Neural cell (in vitro differentiated cells): ENCODE results near the gene GLTPD2. TPM values are rescaled to one million over a fixed set of nuclear protein-coding genes. Genes with fewer than 3 reads are reported as not detected.
A peak's percentile ranks its signal among the peaks of the same experiment; 100 is the strongest.

Experiments used
- H2AFZ ChIP-seq: fragments of 200-600, 300-800 bp; sonication (generic), shearing (Covaris generic); 2 replicates; pipeline ENCODE4 v1.6.0; 2014; ENCODE audit warnings: low read depth, mild to moderate bottlenecking, antibody characterized with exemption, low read length, moderate library complexity
- H3F3A ChIP-seq: fragments of 200-600 bp; shearing (Covaris generic); 2 replicates; pipeline ENCODE4 v1.6.1; 2016; ENCODE audit warnings: mild to moderate bottlenecking, moderate library complexity, mixed read lengths, antibody characterized with exemption, low read length; ENCODE audit not compliant: insufficient read depth, poor library complexity, severe bottlenecking
- H3K27ac ChIP-seq: fragments of 200-600, 300-800 bp; sonication (generic), shearing (Covaris generic); 2 replicates; pipeline ENCODE4 v1.5.1; 2014; ENCODE audit warnings: mild to moderate bottlenecking, low read length, moderate library complexity
- H3K27me3 ChIP-seq: fragments of 300-800, 200-600 bp; sonication (generic), shearing (Covaris generic); 2 replicates; pipeline ENCODE4 v1.6.0; 2014; ENCODE audit warnings: mild to moderate bottlenecking, low read depth, low read length, moderate library complexity; ENCODE audit not compliant: insufficient read depth
- H3K36me3 ChIP-seq: fragments of 300-800, 200-600 bp; sonication (generic), shearing (Covaris generic); 2 replicates; pipeline ENCODE4 v1.5.1; 2014; ENCODE audit warnings: mild to moderate bottlenecking, antibody characterized with exemption, low read length, moderate library complexity; ENCODE audit not compliant: insufficient read depth
- H3K4me2 ChIP-seq: fragments of 300-800, 200-600 bp; sonication (generic), shearing (Covaris generic); 2 replicates; pipeline ENCODE4 v1.6.0; 2014; ENCODE audit warnings: mild to moderate bottlenecking, low read length
- H3K4me3 ChIP-seq: fragments of 300-800, 200-600 bp; sonication (generic), shearing (Covaris generic); 2 replicates; pipeline ENCODE4 v1.5.1; 2014; ENCODE audit warnings: mild to moderate bottlenecking, low read length, moderate library complexity
- H3K79me2 ChIP-seq: fragments of 200-600 bp; shearing (Covaris generic); replicated peaks from 2 replicates; pipeline ENCODE4 v1.6.0; 2014; ENCODE audit warnings: mild to moderate bottlenecking, low read length, moderate library complexity; ENCODE audit not compliant: insufficient read depth
- H3K9ac ChIP-seq: fragments of 300-800, 200-600 bp; sonication (generic), shearing (Covaris generic); 2 replicates; pipeline ENCODE4 v1.6.1; 2016; ENCODE audit warnings: mild to moderate bottlenecking, low read length, mixed read lengths
- H3K9me2 ChIP-seq: fragments of 200-600 bp; shearing (Covaris generic); 2 replicates; pipeline ENCODE4 v1.6.1; 2016; ENCODE audit warnings: mild to moderate bottlenecking, low read length, mixed read lengths; ENCODE audit not compliant: insufficient read depth
- H3K9me3 ChIP-seq: fragments of 200-600, 300-800 bp; sonication (generic), shearing (Covaris generic); 2 replicates; pipeline ENCODE4 v1.6.1; 2016; ENCODE audit warnings: mild to moderate bottlenecking, mixed run types, low read length, moderate library complexity, mixed read lengths
- H4K20me1 ChIP-seq: fragments of 200-600 bp; shearing (Covaris generic); 2 replicates; pipeline ENCODE4 v1.6.1; 2016; ENCODE audit warnings: mild to moderate bottlenecking, mixed run types; ENCODE audit not compliant: insufficient read depth
- EP300 ChIP-seq: fragments of 450-650 bp; conservative IDR thresholded peaks from 2 replicates; pipeline ENCODE4 v1.6.1; 2014; ENCODE audit warnings: antibody characterized with exemption, mild to moderate bottlenecking, moderate library complexity; ENCODE audit not compliant: poor library complexity, severe bottlenecking
- EZH2 ChIP-seq: fragments of 200-600, 300-800 bp; shearing (Covaris generic), sonication (generic); IDR thresholded peaks from 2 replicates; pipeline ENCODE4 v1.6.1; 2014; ENCODE audit warnings: antibody characterized with exemption, low read length, borderline replicate concordance, mild to moderate bottlenecking; ENCODE audit not compliant: insufficient read depth, poor library complexity, severe bottlenecking
- MXI1 ChIP-seq: fragments of 450-650 bp; conservative IDR thresholded peaks from 2 replicates; pipeline ENCODE4 v1.6.1; 2014; ENCODE audit warnings: antibody characterized with exemption, mild to moderate bottlenecking; ENCODE audit not compliant: poor library complexity, severe bottlenecking
- POLR2AphosphoS5 ChIP-seq: IDR thresholded peaks from 2 replicates; pipeline ENCODE4 v1.6.1; 2012
- RAD21 ChIP-seq: fragments of 450-650 bp; conservative IDR thresholded peaks from 2 replicates; pipeline ENCODE4 v1.6.1; 2014; ENCODE audit warnings: antibody characterized with exemption, mild to moderate bottlenecking, moderate library complexity
- REST ChIP-seq: IDR thresholded peaks from 2 replicates; pipeline ENCODE4 v1.6.1; 2012; ENCODE audit warnings: borderline replicate concordance
- SMC3 ChIP-seq: fragments of 450-650 bp; conservative IDR thresholded peaks from 2 replicates; pipeline ENCODE4 v1.6.1; 2014; ENCODE audit warnings: antibody characterized with exemption, mild to moderate bottlenecking, moderate library complexity; ENCODE audit not compliant: poor library complexity
- TAF1 ChIP-seq: IDR thresholded peaks from 2 replicates; pipeline ENCODE4 v1.6.1; 2012; ENCODE audit warnings: low read depth
- polyA plus RNA-seq: library from polyadenylated mRNA; depleted of rRNA; stranded (reverse); fragments of >200 nt; gene quantifications from 2 replicates; pipeline ENCODE4 v1.2.3, GENCODE V29; 2014
- TF ChIP-seq, protein P1 (sequence below): fragments of 450-650 bp; IDR thresholded peaks from 2 replicates; pipeline ENCODE4 v1.5.1; 2014; ENCODE audit warnings: antibody characterized with exemption, mild to moderate bottlenecking, moderate library complexity; ENCODE audit not compliant: poor library complexity, severe bottlenecking

Gene GLTPD2
- polyA plus RNA-seq, 1 donor from 2014 or later, result not detected

- H3K9ac ChIP-seq, result peak within 1 kb of the TSS; percentile 95
- H3K4me2 ChIP-seq, result peak within 1 kb of the TSS; percentile 97
- H3K4me3 ChIP-seq, result peak within 1 kb of the TSS; percentile 100
- no peaks in the 10 kb centered on the region for H4K20me1 ChIP-seq
- TF ChIP-seq MXI1 (peak; percentile 58), TAF1 (peak; percentile 78), EP300 (no peak), SMC3 (peak; percentile 33), EZH2 (no peak), REST (peak; percentile 10), RAD21 (no peak), POLR2AphosphoS5 (peak; percentile 94)
- TF ChIP-seq, protein P1, sequence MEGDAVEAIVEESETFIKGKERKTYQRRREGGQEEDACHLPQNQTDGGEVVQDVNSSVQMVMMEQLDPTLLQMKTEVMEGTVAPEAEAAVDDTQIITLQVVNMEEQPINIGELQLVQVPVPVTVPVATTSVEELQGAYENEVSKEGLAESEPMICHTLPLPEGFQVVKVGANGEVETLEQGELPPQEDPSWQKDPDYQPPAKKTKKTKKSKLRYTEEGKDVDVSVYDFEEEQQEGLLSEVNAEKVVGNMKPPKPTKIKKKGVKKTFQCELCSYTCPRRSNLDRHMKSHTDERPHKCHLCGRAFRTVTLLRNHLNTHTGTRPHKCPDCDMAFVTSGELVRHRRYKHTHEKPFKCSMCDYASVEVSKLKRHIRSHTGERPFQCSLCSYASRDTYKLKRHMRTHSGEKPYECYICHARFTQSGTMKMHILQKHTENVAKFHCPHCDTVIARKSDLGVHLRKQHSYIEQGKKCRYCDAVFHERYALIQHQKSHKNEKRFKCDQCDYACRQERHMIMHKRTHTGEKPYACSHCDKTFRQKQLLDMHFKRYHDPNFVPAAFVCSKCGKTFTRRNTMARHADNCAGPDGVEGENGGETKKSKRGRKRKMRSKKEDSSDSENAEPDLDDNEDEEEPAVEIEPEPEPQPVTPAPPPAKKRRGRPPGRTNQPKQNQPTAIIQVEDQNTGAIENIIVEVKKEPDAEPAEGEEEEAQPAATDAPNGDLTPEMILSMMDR, result no peak
- no peaks in the 10 kb centered on the region for H3K27me3 ChIP-seq
- H3K9me3 ChIP-seq, result no peaks in the 10 kb centered on the region
- no peaks in the 10 kb centered on the region for H3K36me3 ChIP-seq
- H3K9me2 ChIP-seq, result no peaks in the 10 kb centered on the region
- peak within 1 kb of the TSS; percentile 91 for H3K27ac ChIP-seq
- H2AFZ ChIP-seq, result peak within 1 kb of the TSS; percentile 70
- peaks cover 48% of the 10 kb centered on the region for H3K79me2 ChIP-seq
- no peaks in the 10 kb centered on the region for H3F3A ChIP-seq
Measured at GRCh38 chr17:4833178-4833940, 44.6 kb downstream of the GLTPD2 start, which contains the start of gene MINK1. MINK1 (plus strand) TSS chr17:4833340; CDS start chr17:4833584, 244 bp downstream.

GRCh38 chr17:4833941-4834680 lies 45.3 kb downstream of the GLTPD2 start:
- peak overlapping the region; percentile 56 for H2AFZ ChIP-seq
- TF ChIP-seq SMC3 (no peak), REST (no peak), POLR2AphosphoS5 (peak; percentile 35), RAD21 (no peak), MXI1 (peak; percentile 28), EP300 (no peak), EZH2 (no peak), TAF1 (no peak)
- TF ChIP-seq, protein P1, result no peak
- H3K4me2 ChIP-seq, result peak overlapping the region; percentile 97
- H3K36me3 ChIP-seq, result no peaks in the 10 kb centered on the region
- no peaks in the 10 kb centered on the region for H3K9me3 ChIP-seq
- H3K27me3 ChIP-seq, result no peaks in the 10 kb centered on the region
- H3K9ac ChIP-seq, result peak overlapping the region; percentile 95
- peaks cover 52% of the 10 kb centered on the region for H3K79me2 ChIP-seq
- peak overlapping the region; percentile 87 for H3K27ac ChIP-seq
- H3K4me3 ChIP-seq, result peak overlapping the region; percentile 100
- H3K9me2 ChIP-seq, result no peaks in the 10 kb centered on the region
- no peaks in the 10 kb centered on the region for H3F3A ChIP-seq
- H4K20me1 ChIP-seq, result no peaks in the 10 kb centered on the region
